Nucleus accumbens (tissue), 56 donors: Measurements from ENCODE around the gene HOXD13.
A peak's percentile ranks its signal among the peaks of the same experiment; 100 is the strongest.

Experiments
- DNase-seq, 56 donors: peaks; one replicate each; lab custom pipeline; 2025; lab: John Stamatoyannopoulos, UW

The HOXD13 gene

GRCh38 chr2:176117823-176118371 is 25.4 kb downstream of the HOXD13 start:
- DNase-seq = no peak

GRCh38 chr2:176118601-176119339 is 26.2 kb downstream of the HOXD13 start:
- no peak for DNase-seq

DNA sequence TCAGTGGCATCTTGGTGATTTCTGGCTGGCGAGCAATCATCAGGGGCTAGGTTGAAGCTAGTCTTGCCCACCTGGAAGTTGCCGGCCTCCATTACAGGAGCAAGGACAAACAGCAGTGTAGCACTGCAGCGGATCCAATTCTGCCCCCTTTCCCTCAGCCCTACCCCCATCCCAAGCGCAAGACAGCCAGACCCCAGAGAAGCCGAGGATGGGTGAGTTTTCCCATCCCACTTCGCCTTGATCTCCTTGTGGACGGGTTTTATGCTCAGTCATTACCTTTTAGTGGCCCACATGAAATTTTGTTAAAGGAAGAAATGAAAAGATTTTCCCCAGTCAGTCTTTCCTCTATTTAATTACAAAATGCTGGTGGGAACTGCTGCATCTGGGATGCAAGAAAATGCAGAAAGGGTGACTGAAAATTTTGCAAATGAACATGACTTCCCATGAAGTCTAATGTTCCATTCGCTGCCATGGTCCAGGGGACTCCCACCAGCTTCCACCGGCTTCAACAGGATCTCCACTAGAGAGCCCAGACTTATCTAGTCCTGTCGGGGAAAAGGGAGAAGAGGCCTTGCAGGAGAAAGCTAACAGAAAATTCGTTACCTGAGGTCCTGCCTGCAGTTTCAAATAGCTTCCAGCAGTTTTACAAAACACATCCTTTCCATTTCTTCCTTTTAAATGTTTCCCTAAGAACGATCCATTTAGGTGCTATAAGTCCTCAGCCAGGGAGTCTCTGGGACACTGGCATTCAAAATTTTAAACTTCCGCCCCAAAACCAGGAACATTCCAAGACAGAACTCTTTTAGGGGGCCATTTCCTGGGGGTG is 28.1 kb downstream of the HOXD13 start:
- no peak for DNase-seq

DNA sequence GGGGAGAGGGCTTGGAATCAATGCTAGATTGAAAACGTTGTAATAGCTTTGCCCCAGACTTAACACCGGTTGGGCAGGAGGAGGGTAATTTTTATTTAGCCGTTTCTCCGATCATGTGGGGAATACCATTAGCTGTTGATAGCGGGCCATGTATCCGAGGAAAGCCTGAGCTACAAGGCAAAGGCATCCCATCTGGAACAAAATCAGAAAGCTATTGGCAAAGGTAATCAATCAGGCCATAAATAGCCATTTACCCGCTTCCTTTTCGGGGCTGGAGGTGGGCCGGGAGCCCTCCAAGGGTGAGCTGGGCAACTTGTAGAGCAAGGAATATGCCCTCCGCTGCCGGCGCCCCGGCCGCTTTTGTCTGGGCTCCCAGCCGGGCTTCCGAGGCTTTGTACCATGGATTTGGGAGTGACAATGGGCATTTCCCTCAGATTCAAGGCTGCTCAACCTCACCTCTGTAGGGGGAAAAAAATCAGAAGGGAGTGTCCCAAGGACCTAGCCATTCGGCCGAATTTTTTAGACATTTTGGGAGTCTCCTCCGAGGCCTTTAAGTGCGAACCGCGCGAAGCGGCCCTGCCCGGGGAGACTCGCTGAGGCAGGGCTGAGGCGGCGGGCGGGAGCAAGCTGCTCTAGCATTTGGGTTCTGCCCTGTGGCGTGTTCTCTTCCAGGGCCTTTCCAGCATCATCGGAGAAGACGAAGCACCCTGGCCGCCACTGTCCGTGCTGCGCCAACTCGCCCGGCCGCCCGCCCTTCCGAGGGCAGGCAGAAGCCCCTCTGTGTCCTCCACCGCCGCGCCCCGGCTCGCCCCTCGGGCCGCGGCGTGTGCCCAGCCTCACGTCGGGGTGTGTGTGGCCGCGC is 28.9 kb downstream of the HOXD13 start:
- DNase-seq = no peak

DNA sequence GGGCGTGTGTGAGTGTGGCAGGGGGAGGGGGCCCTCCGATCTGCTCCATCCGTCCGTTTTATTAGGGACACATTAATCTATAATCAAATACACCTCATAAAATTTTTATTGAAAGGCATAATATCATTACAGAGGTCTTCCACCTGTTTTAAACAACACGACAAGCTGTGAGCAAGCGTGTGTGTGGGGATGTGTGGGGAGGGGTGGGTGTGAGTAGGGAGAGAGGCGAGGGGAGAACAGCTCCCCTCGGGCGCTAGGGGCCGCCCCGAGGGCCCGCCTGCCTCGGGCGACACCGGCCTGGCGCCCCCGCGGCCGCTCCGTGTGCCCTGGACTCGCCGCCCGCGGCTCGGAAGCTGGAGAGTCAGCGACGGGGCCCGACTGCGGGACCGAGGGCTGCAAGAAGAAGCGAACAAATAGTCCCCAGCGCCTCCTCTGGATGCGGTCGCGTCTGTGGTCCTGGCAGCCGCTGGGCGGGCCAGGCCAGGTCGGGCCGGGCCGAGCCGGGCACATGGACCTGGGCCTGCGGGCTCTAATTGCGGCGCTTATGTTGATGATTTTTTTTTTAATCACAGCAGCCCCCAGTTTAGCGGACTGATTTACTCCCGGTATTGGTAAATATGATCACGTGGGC is 29.6 kb downstream of the HOXD13 start:
- DNase-seq = no peak

- DNase-seq = no peak
Observed at GRCh38 chr2:176122683-176123410, 30.3 kb downstream of the HOXD13 start, which contains the start of gene HOXD9. Gene HOXD9 (plus strand): TSS chr2:176122719. CDS start chr2:176122769, 50 bp downstream.

DNA sequence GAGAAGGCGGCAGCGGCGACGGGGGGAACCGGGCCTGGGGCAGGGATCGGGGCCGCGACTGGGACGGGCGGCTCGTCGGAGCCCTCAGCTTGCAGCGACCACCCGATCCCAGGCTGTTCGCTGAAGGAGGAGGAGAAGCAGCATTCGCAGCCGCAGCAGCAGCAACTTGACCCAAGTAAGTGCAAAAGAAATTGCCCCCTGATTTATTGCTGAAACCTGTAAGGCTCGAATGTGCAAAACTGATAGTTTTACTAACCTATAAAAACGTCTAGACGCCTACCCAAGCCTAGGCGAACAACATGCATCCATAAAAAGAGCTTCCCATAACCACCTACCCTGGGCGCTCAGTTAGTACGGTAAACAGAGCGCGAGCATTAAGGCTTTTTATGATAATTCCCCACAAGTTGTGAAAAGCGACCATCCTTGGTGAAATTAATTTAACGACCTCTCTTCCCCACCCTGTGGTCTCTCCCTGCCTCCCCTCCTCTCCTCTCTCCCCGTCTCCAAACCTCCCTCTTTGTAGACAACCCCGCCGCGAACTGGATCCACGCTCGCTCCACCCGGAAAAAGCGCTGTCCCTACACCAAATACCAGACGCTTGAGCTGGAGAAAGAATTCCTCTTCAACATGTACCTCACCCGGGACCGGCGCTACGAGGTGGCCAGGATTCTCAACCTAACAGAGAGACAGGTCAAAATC is 31.0 kb downstream of the HOXD13 start:
- DNase-seq = no peak

GRCh38 chr2:176124110-176124946 is 31.8 kb downstream of the HOXD13 start:
- no peak for DNase-seq

DNA sequence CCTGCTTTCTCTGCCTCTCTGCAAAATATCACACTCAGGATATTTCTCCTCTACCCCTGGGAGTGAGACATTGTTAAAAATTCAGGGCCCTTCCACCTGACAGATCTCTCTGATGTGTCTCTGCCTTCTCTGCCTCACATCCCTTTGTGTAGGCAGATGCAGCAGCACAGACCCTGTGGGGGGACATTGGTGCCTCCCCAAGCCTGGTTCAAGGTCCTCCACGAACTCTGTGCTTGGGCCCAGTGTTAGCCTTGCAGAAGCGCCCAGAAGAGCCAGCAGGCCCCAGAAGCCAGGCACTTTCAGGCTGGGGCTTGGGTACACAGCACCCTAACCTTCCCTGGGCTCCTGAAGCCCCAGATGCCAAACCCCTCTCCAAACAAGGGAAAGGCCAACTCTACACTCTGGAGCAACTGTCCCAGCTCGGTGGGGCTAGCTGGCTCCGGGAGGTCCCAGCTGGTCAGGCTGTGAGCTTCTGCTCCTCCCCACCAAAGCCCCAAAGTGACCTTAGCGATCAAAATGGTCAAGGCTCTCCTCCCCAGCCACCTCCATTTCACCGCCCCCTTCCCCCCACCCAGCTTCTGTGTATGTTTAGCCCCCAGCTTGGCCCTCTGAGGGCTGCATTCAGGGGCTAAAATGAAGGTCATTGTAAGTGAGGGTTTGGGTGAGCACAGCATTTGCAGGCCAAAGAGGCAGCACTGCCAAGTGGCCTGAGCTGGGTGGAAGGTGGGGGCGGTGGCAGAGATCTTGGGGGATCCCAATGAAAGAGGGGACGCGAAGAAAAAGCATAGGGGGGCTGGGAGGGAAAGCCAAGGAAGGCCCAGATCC is 32.6 kb downstream of the HOXD13 start:
- DNase-seq = no peak

DNA sequence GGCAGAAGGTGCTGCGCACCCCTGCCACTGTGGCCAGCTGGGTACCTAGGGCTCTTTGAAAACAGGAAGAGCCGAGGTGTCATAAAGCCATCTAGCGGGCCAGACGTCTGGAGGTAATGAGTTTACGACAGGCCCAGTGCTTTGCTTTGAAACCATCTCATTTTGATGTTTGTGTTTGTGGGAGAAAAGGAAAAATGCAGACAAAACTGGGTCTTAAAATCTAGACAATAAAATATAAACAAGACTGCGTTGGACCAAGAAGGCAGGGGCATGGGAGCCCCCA is 33.2 kb downstream of the HOXD13 start:
- DNase-seq = no peak

GRCh38 chr2:176126929-176127773 is 34.6 kb downstream of the HOXD13 start:
- DNase-seq = peak in 42 of 56 donors; percentile 0 to 83 (median 26)

DNA sequence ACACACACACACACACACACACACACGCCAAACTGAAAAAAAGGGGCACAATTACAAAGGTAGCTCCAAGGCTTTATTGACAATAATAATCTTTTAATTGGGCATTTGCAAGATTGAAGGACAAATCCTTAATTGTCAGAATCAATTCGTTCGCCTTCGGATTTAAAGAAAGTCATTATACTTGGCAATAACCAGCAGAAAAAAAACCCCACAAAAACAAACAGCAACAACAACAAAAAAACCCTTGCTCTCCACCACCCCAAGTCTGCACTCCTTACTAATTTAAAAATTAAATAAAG is 35.2 kb downstream of the HOXD13 start:
- no peak for DNase-seq

GRCh38 chr2:176128172-176128981 is 35.9 kb downstream of the HOXD13 start:
- no peak for DNase-seq

DNA sequence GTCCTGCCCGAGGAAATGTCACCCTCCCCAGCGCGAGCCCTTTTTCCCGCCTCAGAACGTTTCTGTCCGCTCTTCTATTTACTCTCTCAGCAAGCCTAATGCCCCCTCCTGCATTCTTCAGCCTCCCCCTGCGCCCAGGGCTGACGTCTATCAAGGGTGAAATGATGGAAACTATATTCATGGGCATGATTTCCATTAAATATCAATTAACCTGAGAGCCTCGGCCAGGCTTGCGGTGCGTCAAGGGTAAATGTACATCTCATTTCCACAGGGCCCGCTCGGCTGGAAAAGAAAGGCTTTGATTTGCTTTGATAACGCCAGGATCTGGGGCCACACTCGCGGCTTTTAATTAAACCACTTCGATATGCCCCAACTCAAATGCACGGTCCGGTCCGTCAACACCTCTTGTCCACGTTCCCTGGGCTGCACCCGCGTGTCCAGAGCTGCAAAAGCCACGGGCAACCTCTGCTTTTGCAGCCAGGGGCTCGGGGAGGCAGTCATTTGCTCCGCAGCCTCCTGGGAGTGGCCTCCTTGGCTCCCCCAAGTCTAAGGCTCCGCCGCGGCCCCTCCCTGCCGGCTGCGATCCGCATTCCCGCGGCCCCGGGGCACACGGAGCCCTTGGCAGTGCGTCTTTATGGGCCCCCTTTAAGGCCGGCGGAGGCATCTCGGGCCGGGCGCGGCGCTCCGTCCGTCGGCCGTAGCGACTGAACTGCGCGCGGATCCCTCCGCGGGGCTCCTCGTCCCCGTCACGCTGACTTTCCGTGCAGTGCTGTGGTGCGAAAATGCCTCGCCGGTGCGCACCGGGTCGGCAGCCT is 36.7 kb downstream of the HOXD13 start, which contains the start of gene HOXD8:
Gene HOXD8, plus strand, starts transcription at position 724 of the 815 bp plus-strand sequence. CDS start 662 bp downstream, outside the sequence.
- DNase-seq = no peak

DNA sequence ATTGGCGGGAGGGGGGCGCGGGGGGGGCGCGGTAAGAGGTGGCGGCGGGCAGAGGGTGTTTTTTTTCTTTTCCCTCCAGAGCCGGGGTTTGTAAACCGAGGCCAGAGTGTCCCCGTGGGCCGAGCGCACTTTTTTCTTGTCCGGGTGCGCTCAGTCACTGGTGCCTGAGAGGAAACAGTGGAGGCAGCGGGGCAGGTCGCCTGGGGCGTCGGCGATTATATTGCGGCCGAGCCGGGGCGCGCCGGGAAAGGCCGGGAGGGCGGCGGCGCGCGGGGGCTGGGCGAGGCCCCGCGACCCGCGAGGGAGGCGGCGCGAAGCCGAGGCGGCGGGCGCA is 37.3 kb downstream of the HOXD13 start:
- DNase-seq = no peak
